ENCODE measurements around the gene SNN.

DNA sequence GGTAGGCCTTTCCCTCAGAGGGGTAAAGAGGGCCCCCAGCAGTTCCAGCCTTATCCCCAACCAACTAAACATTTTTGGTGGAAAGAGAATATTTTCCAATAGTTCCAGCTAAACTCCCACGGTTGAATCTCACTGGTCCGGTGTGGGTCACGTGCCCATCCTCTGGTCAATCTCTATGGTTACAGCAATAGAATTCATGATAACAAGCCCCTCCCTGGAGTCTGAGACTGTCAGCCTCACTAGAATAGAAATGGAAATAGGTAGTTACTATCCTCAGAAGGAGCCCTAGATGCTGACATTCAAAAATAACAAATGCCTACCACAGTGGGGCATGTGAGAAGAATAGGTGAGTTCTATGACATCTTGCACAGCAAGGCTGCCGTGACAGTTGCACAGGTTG is 44.0 kb upstream of the SNN start:
- TF ChIP-seq POLR2A (IDR thresholded peaks at IDR 0.05) = no peak
- TF ChIP-seq, protein P1, sequence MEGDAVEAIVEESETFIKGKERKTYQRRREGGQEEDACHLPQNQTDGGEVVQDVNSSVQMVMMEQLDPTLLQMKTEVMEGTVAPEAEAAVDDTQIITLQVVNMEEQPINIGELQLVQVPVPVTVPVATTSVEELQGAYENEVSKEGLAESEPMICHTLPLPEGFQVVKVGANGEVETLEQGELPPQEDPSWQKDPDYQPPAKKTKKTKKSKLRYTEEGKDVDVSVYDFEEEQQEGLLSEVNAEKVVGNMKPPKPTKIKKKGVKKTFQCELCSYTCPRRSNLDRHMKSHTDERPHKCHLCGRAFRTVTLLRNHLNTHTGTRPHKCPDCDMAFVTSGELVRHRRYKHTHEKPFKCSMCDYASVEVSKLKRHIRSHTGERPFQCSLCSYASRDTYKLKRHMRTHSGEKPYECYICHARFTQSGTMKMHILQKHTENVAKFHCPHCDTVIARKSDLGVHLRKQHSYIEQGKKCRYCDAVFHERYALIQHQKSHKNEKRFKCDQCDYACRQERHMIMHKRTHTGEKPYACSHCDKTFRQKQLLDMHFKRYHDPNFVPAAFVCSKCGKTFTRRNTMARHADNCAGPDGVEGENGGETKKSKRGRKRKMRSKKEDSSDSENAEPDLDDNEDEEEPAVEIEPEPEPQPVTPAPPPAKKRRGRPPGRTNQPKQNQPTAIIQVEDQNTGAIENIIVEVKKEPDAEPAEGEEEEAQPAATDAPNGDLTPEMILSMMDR (IDR thresholded peaks at IDR 0.05) = no peak
